A673 (cell line): ENCODE results near the gene AKIP1. TPM values are rescaled to one million over a fixed set of nuclear protein-coding genes. Genes with fewer than 3 reads are reported as not detected.
"Not testable (repeated sequence)": the region's sequence is repeated elsewhere in the genome, so short reads cannot be mapped to it uniquely, and the experiment has no call there.

Experiments used
- BruUV-seq: library from RNA; stranded (reverse); fragments of 400-500 nt; replicated peaks from 2 replicates; lab custom pipeline; 2021; lab: Mats Ljungman, UMichigan
- CTCF ChIA-PET: fragments of 300-600 bp; sonication (Branson Sonifier 250); formaldehyde crosslinking; loops from one replicate; lab custom pipeline; 2022; ENCODE audit warnings: antibody characterized with exemption; lab: Charles Lee
- POLR2A ChIA-PET: fragments of 300-600 bp; sonication (Branson Sonifier 250); formaldehyde crosslinking; loops from one replicate; lab custom pipeline; 2022; ENCODE audit warnings: antibody characterized with exemption; ENCODE audit not compliant: low non-redundant PET; lab: Charles Lee
- DNase-seq: peaks from one replicate; pipeline ENCODE4 v3.0.0-alpha.2; 2015; ENCODE audit warnings: low spot score
- H3K27ac ChIP-seq: fragments of 200-600 bp; sonication (generic); 2 replicates; pipeline ENCODE4 v1.5.1; 2016; ENCODE audit warnings: mixed run types, low read depth, mild to moderate bottlenecking, mixed read lengths, antibody characterized with exemption, low read length; ENCODE audit not compliant: poor library complexity, severe bottlenecking
- H3K27me3 ChIP-seq: fragments of 200-600 bp; sonication (generic); replicated peaks from 2 replicates; pipeline ENCODE4 v1.6.1; 2017; ENCODE audit warnings: mixed run types, low read depth, mild to moderate bottlenecking, mixed read lengths, antibody characterized with exemption, low read length; ENCODE audit not compliant: insufficient read depth, poor library complexity
- H3K36me3 ChIP-seq: fragments of 200-600 bp; sonication (generic); 2 replicates; pipeline ENCODE4 v1.6.1; 2016; ENCODE audit warnings: mixed run types, mild to moderate bottlenecking, mixed read lengths, antibody characterized with exemption, low read length; ENCODE audit not compliant: insufficient read depth, poor library complexity, severe bottlenecking
- H3K4me1 ChIP-seq: fragments of 200-600 bp; sonication (generic); 2 replicates; pipeline ENCODE4 v1.6.1; 2017; ENCODE audit warnings: mixed run types, mild to moderate bottlenecking, mixed read lengths, antibody characterized with exemption, low read length; ENCODE audit not compliant: insufficient read depth, poor library complexity, severe bottlenecking
- H3K4me3 ChIP-seq: fragments of 200-600 bp; sonication (generic); 2 replicates; pipeline ENCODE4 v1.5.1; 2016; ENCODE audit warnings: low read depth, mixed run types, mild to moderate bottlenecking, mixed read lengths, low read length; ENCODE audit not compliant: poor library complexity, severe bottlenecking
- H3K9me3 ChIP-seq: fragments of 200-600 bp; sonication (generic); 2 replicates; pipeline ENCODE4 v1.6.1; 2016; ENCODE audit warnings: mixed run types, low read depth, mild to moderate bottlenecking, mixed read lengths, antibody characterized with exemption, low read length; ENCODE audit not compliant: poor library complexity, severe bottlenecking
- EZH2 ChIP-seq: fragments of 200-600 bp; sonication (generic); IDR thresholded peaks from 2 replicates; pipeline ENCODE4 v1.6.1; 2017; ENCODE audit warnings: borderline replicate concordance, low read depth, mild to moderate bottlenecking, mixed read lengths, antibody characterized with exemption, low read length; ENCODE audit not compliant: poor library complexity, severe bottlenecking
- intact Hi-C: fragments of 100-400 bp; cut with micrococcal nuclease; formaldehyde crosslinking; loops from one replicate; pipeline ENCODE4 v1.10.0; 2022; ENCODE audit not compliant: unreplicated experiment
- total RNA-seq: library from RNA; stranded (reverse); gene quantifications from 2 replicates; pipeline ENCODE4 v1.2.3, GENCODE V29; 2021
- TF ChIP-seq, protein P1 (sequence below): fragments of 300-800, 200-600 bp; sonication (generic); conservative IDR thresholded peaks from 2 replicates; pipeline ENCODE4 v1.5.1; 2017; ENCODE audit warnings: low read depth, mild to moderate bottlenecking, antibody characterized with exemption, low read length, moderate library complexity, mixed read lengths

The AKIP1 gene
- total RNA-seq, 1 experiment from 2014 or later, result 26.7 TPM

DNA sequence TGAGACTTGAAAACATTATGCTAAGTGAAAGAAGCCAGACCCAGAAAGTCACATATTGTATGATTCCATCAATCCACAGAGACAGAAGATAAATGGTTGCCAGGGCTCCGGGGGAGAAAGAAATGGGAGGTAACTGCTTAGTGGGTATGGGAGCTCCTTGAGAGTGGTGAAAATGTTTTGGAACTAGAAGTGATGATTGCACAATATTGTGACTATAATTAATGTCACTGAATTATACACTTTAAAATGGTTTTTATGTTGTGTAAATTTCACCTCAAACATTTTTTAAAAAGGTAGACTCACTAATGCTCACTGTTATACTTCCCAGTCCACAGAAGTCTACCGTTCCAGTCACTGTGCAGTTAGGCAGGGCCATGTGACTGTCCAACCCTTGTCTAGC, 32.2 kb upstream of the AKIP1 start:
- TF ChIP-seq, protein P1, sequence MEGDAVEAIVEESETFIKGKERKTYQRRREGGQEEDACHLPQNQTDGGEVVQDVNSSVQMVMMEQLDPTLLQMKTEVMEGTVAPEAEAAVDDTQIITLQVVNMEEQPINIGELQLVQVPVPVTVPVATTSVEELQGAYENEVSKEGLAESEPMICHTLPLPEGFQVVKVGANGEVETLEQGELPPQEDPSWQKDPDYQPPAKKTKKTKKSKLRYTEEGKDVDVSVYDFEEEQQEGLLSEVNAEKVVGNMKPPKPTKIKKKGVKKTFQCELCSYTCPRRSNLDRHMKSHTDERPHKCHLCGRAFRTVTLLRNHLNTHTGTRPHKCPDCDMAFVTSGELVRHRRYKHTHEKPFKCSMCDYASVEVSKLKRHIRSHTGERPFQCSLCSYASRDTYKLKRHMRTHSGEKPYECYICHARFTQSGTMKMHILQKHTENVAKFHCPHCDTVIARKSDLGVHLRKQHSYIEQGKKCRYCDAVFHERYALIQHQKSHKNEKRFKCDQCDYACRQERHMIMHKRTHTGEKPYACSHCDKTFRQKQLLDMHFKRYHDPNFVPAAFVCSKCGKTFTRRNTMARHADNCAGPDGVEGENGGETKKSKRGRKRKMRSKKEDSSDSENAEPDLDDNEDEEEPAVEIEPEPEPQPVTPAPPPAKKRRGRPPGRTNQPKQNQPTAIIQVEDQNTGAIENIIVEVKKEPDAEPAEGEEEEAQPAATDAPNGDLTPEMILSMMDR, result no peak
- TF ChIP-seq EZH2, result no peak

DNA sequence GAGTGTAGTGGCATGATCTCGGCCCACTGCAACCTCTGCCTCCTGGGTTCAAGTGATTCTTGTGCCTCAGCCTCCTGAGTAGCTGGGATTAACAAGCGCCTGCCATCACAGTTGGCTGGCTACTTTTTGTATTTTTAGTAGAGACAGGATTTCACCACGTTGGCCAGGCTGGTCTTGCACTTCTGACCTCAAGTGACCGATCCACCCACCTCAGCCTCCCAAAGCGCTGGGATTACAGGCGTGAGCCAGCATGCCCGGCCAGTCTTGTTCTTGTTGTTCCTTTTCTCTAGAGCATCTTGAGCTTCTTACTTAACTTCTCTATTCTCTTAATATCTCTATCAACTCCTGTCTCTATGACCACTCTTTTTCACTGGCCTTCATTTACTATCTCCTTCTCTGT, 29.4 kb upstream of the AKIP1 start:
- H3K27me3 ChIP-seq, H3K4me3 ChIP-seq, BruUV-seq, DNase-seq, H3K27ac ChIP-seq, CTCF ChIA-PET, intact Hi-C loops, H3K9me3 ChIP-seq, POLR2A ChIA-PET, H3K4me1 ChIP-seq, H3K36me3 ChIP-seq: not testable (repeated sequence)

More for the DNA sequence above, 32.2 kb upstream of the AKIP1 start:
- ChIA-PET CTCF (no interaction called here), POLR2A (no interaction called here)
- H3K9me3 ChIP-seq, result no peaks in the 10 kb centered on the region
- no peaks in the 10 kb centered on the region for H3K36me3 ChIP-seq
- no peak overlapping the region for H3K27ac ChIP-seq
- H3K4me1 ChIP-seq, result peaks cover 4% of the 10 kb centered on the region
- BruUV-seq, result no TSS peak
- no peaks in the 10 kb centered on the region for H3K27me3 ChIP-seq
- intact Hi-C loops, result no loop called here
- no peak for DNase-seq
- no peak overlapping the region for H3K4me3 ChIP-seq

DNA sequence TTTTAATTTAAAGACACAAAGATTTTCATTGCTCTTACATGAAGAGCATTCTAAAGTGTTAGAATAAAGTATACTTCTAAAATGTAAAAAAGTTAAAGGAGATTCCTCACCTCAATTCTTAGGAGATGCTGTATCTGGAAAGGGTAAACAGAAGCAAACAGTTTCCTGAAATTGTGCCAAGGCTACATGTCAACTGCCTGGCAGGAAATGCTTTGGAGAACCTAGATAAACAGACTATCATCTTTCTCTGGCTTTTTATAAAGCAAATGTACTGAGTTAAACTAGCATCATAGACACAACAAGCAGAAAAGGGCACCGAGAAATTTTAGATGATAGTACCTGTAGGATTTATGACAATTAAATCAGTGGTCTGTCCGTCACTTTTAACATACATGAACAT, 24.7 kb upstream of the AKIP1 start:
- no peaks in the 10 kb centered on the region for H3K4me1 ChIP-seq
- no peak overlapping the region for H3K4me3 ChIP-seq
- no peak for DNase-seq
- no TSS peak for BruUV-seq
- H3K36me3 ChIP-seq, result no peaks in the 10 kb centered on the region
- TF ChIP-seq, protein P1, result no peak
- no peak for TF ChIP-seq EZH2
- intact Hi-C loops, result no loop called here
- ChIA-PET CTCF (no interaction called here), POLR2A (no interaction called here)
- H3K27ac ChIP-seq, result no peak overlapping the region
- H3K9me3 ChIP-seq, result no peaks in the 10 kb centered on the region
- H3K27me3 ChIP-seq, result no peaks in the 10 kb centered on the region

DNA sequence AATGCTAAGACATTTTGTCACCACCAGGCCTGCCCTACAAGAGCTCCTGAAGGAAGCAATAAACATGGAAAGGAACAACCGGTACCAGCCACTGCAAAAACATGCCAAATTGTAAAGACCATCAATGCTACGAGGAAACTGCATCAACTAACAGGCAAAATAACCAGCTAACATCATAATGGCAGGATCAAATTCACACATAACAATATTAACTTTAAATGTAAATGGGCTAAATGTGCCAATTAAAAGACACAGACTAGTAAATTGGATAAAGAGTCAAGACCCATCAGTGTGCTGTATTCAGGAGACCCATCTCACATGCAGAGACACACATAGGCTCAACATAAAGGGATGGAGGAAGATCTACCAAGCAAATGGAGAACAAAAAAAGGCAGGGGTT, 19.8 kb upstream of the AKIP1 start:
- H3K9me3 ChIP-seq, CTCF ChIA-PET, intact Hi-C loops, H3K4me3 ChIP-seq, H3K27me3 ChIP-seq, POLR2A ChIA-PET, H3K36me3 ChIP-seq, H3K27ac ChIP-seq, DNase-seq, H3K4me1 ChIP-seq, BruUV-seq: not testable (repeated sequence)
